ENCODE data around the gene LDB1.

The LDB1 gene

DNA sequence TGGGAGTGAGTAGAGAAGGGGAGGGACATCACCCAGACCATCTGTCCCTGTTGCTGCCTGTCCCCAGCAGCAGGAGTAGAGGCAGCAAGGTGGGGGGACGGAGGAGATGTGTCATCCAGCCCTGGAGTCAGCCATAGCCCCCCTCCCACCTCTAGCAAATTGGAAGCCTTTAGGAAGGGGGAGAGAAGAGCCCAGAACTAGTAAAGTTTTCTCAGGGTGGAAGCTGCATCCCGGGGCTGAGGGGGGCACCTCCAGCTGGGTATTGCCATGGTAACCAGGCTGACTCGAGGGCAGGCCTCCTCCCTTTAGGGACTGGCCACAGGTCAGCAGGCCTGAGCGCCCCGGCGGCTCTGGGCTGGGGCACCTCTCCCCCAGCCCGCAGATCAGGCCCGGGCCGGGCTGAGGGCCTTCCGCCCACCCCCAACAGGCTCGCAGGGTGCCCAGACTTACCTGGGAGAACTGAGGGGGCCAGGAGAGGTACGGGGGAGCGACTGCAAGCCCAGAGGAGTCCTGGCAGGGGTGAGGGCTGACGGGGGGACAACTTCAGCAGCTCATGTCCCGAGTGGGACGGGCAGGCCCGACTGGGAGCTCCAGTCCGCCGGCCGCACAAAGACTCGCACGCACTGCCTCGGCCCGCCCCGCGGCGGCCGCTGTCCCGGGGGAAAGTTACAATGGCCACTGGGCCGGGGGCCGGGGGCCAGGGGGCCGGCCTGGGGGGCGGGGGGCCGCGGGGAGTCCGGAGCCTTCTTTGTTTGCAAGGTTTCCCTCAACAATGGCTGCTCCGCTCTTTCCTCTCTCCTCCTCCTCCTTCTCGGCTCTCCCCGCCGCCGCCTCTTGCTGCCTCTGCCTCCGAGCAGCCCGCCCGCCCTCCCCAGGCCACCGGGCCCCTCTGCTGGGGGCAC is 6.0 kb downstream of the LDB1 start:
- DNase-seq, result peak in 10 of 58 donors; percentile 7 to 71 (median 48)

DNA sequence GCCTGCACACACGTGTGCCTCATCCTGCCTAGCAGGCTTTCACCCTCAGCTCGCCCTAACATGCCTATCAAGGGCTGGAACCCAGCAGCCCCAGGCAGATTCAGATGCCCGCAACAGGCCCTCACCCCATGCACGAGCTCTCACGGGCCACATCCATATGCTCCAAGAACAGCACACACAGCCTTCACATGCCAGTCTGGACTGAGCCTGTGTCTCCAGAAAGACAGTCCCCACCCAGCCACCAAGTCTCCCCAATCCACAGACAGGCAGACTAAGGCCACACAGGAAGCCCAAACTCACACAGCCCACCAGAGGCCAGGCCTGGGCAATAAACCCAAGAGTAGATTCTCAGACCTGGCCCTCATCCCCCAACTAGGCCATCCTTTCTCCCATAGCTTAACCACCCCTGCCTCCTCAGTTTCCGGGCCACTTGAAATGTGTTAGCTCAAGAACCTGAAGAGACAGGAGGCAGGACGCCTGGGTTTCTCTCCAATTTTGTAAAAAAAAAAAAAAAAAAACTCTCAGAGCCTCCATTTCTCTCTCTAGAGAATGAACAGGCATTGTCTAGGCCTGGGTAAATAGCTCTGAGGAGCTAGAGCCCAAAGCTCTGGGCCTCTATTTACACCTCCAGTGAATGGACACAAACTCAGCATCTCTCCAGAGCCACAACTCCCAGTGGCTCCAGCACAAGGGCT is 6.8 kb downstream of the LDB1 start:
- no peak for DNase-seq

DNA sequence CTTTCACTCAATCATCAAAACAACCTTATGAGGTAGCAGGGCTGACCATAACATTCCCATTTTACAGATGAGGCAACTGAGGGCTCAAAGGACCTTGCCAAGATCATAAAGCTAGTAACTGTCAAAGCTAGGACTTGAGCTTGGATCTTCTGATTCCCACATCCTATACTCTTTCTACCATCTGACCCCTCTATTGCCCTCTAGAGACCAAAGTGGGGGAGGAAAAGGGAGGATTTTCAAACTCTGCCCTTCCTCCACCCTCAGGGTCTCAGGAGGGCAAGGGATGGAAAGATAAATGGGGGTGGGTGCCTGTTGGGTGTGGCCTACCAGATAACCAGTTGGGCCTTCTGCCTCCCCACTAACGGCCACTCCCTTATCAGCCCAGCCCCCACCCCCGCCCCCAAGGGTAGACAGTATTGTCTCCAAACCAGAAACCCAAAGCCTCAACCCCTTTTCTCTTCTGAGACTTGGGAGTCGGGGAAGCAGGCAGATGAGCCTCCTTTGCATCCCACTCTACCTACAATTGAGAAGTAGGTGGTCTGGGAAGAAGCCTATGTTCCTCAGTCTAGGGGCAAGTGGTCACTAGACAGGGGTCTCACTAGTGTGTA is 7.9 kb downstream of the LDB1 start:
- DNase-seq, result no peak

DNA sequence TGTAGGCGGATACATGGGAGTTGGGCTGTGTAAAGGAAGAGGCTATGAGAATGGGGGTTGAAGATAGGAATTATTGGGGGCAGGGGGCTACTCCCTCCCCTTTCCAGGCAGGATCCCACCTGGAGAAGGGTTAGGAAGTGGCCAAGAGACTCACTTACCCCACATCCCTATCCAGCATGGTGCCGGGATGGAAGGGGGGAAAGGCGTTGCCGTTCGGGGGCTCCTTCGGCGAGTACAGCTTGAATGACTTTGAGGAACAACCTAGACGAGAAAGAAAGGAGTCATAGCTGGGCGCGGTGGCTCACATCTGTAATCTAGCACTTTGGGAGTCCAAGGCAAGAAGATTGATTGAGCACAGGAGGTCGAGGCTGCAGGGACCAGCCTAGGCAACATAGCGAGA is 8.9 kb downstream of the LDB1 start:
- no peak for DNase-seq

DNA sequence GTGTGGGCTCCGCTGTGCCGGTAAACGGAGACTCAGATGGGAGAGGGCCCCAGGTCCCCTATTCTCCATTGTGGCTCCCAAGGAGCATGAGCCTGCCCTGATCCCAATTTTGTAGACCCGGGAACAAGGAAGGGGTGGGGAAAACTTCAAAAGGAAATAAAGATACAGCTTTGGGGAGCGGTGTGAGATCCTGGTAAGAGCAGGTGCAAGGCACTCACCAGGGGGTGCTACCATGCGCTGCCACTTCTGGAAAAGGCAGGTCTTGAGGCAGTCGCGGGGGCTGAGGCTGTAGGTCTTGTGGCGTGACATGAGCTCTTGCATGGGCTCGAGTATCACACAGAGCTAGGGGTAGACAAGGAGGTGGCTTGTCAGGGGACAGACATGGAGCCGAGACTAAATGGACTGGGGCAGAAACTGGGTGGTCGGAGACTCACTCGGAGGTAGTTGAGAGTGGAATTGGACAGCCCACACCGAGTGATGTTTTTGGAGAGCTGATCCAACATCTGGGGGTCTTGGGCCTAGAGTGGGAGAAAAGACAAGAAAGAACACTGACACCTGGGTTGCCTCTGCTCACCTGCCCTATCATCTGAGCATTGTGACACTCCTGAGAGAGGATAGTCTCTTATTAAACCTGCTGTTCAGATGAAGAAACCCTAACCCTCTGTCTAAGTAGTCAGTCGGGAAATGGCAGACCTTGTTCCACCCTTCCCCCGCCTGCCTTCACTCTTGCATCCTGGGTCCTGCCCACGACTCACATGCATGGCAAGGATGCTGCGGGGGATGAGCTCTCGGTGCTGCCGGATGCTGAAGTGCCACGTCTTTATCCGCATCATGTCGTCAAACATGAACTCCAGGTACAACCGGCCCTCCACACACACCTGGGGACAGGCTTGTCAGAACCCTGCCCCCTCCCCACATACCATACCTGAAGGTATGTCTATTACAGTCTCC is 10.7 kb downstream of the LDB1 start:
- DNase-seq, result peak in 7 of 58 donors; percentile 4 to 45 (median 15)

DNA sequence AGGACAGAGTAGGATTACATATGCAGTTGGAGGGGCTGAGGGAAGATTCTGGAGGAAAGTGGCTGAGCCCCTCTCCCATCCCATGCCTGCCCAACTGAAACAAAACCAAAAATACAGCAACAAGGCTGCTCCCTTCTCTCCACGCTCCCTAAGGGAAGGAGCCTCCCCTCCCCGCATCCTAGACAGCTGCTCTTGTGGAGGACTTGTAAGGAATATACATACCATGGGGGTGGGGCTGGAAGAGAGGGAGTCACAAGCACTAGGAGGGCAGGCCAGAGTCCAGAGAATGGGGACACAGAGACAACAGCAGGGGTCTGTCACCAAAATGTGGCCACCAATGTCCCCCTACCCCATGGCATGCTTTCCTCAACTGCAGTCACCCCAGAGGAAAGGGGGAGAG is 13.2 kb downstream of the LDB1 start:
- no peak for DNase-seq

DNA sequence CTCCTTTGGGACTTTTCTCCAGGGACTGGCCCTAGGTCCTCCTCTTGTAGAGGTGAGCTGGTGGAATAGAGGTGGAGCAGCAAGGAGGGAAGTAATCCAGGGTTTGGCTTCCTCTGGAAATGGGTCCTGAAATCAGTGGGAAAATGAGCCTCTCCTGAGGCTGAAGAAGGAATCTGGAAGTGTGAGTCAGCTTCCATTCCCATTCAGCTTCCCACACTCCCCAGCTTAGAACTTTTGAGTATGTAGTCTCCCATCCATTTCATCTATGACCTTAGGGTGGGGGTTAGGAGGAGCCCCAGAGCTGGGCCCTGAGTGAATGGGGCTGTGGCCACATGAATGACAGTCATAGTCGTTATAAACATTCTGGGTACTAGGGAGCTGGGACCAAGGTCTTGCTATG is 17.7 kb downstream of the LDB1 start:
- DNase-seq, result no peak

DNA sequence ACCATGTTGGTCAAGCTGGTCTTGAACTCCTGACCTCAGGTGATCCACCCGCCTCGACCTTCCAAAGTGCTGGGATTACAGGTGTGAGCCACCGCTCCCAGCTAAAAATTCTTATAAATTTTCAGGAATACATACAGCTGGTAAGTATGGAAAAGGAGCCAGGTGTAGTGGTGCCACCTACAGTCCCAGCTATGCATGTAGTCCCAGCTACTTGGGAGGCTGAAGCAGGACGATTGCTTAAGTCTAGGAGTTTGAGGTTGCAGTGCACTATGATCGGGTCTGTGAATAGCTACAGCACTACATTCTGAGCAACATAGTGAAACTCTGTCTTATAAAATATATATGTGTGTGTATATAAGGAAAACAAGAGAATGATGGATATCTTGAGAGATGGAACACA is 19.0 kb downstream of the LDB1 start:
- no peak for DNase-seq

DNA sequence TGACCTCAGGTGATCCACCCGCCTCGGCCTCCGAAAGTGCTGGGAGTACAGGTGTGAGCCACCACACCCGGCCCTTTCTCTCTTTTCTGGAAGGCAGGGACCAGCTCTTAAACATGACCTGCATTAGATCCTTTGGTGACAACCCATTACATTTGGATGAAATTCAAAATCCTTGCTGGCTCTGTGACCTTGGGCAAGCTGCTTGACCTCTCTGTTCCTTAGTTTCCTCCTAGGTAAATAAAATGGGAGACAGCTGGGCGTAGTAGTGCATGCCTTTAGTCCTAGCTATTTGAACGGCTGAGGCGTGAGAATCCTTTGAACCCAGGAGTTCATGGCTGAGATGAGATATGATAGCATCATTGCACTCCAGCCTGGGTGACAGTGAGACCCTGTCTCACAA is 23.7 kb downstream of the LDB1 start:
- no peak for DNase-seq

DNA sequence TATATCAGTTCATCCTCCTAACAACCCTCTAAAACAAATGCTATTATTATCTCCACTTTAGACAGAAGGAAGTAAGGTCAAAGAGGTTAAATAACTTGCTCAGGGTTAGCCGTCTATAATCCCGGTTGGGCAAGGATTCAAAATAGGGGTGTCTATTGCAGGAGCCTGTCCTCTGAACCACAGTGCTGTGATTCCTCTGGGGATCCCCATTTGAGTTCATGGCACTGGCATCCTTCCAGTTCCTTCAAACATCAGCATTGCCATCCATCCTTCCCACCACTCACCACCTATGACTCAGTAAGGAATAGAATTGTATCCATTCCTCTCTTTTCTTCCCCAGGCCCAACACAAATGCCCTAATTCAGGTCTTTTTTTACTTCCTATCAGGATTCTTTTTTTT is 29.4 kb downstream of the LDB1 start:
- no peak for DNase-seq

DNA sequence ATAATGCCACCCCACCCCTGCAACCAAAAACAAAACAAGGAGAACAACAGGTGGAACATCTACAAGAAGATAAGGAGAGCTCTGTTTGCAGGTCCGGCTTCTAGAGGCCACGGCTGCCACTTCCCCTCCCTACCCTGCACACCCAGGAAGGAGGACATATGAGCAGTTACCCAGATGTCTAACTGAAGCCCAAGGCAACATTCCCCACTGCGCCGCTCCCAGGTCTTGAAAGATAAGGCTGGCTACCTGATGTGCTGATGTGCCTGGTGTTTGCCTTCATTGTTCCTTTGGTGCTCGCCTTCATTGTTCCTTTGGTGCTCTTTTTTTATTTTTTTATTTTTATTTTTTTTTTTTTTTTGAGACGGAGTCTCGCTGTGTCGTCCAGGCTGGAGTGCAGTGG is 34.0 kb downstream of the LDB1 start:
- no peak for DNase-seq

DNA sequence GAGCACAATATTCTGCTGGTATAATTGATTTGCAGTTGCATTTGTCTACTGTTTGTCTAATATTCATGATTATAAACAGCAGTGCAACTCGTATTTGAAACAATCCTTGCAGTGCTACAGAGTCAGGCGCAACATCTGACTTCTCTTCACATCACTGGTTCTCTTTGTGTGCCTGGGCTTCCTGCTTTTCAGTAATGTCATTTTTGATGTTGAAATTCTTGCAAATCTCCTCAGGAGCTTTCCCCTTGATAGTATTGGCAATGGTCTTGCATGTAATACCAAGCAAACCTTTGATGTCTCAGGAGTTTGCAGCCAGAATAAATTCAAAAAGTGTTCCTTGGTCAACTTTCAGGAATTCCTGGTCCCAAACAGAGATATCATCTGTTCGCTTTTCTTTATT is 34.8 kb downstream of the LDB1 start:
- DNase-seq, result no peak

DNA sequence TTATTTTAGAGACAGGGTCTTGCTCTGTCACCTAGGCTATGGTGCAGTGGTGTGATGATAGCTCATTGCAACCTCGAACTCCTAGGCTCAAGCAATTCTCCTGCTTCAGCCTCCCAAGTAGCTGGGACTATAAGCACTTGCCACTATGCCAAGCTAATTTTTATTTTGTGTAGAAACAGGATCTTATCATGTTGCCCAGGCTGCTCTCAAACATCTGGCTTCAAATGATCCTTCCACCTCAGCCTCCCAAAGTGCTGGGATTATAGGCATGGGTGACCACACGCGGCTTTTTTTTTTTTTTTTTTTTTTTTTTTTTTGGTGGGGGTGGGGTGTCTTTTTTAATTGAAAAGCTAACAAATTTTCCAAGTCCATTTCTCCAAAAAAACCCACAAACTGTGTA is 36.6 kb downstream of the LDB1 start:
- no peak for DNase-seq

DNA sequence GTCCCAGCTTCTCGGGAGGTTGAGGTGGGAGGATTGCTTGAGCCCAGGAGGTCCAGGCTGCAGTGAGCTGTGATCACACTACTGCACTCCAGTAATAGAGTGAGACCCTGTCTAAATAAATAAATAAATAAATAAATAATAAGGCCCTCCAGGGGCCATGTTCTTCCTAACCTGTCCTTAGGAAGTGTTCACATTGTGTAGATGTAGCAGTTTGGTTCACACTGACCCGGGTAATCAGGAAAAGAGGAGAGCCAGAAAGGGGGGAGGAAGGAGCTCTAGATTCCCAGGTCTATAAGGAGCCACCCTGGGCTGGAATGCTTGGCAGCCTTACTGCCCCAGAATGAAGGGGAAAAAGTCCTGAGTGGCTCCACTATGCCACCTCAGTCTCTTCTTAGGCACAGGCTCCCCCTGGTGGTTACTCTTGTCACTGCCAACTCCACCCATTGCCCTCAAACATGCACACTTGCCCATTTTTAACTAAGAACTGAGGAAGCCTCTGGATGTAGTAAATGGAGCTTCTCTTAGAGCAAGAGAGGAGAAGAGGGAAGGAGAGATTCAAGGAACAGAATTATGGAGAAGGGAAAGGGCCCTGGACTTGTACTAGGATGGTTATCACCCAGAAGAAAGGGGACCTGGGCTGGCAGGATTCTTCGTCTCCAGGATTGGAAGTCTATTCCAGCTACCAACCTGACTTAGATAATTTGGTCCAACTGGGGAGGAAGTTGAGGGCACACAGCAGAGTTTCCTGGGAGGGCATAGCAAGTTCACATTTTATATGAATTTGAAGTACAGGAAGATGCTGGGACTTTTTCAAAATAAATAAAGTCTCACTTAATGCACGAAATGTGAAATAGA is 47.3 kb downstream of the LDB1 start:
- peak in 55 of 58 donors; percentile 1 to 85 (median 56) for DNase-seq

DNA sequence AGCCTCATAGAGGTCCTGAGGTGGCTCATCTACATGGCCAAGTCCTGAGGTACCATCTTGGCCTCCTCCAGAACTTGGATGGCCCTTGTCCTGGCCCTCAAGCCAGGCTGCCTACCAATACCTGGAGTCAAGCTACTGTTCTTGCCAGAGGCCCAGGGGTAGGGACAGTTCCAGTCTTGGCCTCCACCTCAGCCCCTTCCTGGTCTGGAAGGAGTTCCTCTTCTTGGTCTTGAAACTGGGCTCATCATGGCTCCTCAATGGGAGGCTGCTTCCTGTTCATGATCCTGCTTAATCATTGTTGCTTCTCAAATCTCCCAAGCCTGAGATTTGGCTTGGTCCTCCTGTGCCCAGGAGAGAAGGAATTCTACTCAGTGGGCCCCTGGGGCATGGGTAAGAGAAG is 51.1 kb downstream of the LDB1 start:
- no peak for DNase-seq

DNA sequence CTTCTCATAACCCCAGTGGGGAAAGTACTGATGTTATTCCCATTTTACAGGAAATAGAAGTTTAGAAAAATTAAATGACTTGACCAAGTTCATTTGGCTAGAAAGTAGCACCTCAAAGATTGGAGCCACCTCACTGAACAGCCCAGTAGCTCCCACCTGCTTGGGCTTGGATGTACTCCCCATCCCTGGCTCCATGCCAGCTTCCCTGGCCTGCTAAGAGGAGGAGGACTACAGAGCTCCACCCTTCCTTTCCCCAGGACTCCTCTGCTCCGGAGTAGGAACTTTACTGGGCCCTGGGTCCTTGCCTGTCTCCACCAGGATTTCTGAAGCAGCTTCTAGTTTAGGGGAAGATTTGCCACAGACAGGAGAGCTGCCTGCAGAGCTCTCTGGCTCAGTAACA is 52.0 kb downstream of the LDB1 start:
- DNase-seq, result no peak

DNA sequence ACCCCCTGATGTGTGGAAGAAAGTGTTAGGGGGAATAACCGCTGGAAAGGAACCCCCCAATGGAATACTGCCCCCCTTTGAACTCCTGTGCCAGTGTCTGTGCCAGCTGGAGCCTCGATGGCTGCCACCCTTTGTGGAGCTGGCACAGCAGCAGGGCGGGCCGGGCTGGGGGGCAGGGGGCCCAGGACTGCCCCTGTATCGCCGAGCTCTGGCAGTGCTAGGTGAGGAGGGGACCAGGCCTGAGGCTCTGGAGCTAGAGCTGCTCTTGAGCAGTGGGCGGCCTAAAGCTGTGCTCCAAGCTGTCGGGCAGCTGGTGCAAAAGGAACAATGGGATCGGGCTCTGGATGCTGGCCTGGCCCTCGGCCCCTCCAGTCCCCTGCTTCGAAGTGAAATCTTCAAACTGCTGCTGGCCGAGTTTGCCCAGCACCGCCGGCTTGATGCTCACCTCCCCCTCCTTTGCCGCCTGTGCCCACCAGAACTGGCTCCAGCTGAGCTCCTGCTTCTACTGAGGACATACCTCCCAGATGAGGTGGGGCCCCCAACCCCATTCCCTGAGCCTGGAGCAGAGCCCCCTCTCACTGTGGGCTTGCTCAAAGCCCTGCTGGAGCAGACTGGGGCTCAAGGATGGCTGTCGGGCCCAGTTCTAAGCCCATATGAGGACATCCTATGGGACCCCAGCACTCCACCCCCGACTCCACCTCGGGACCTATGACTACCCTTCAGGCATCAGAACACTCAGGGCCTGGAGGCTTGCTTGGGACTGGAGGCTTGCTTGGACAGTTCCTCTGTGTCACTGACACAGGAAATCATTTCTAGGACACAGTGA is 52.9 kb downstream of the LDB1 start:
- DNase-seq, result no peak

DNA sequence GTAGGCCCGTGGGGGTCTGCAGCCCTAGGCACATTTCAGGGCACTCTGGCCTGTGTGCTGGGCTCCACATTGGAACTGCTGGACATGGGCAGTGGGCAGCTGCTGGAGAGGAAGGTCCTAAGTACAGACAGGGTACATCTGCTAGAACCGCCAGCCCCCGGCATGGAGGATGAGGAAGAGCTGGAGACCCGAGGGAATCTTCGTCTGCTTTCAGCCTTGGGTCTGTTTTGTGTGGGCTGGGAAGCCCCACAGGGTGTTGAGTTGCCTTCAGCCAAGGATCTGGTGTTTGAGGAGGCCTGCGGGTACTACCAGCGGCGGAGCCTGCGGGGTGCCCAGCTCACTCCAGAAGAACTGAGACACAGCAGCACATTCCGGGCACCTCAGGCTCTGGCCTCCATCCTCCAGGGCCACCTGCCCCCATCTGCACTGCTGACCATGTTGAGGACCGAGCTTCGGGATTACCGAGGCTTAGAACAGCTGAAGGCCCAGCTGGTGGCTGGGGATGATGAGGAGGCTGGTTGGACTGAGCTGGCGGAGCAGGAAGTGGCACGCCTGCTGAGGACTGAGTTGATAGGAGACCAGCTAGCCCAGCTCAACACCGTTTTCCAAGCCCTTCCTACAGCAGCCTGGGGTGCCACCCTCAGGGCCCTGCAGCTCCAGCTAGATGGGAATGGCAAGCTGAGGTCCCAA is 53.6 kb downstream of the LDB1 start:
- DNase-seq, result no peak
